SJSA1 (cell line): ENCODE data around the gene PLCB4. TPM values are rescaled to one million over a fixed set of nuclear protein-coding genes. Genes with fewer than 3 reads are reported as not detected.

Experiments
- DNase-seq, 2 experiments: peaks; one replicate each; pipeline ENCODE4 v3.0.0-alpha.2; 2015 to 2020; ENCODE audit warnings: low spot score in 2 of 2, low read depth in 1 of 2
- H3K27ac ChIP-seq: fragments of 250-450 bp; sonication (Bioruptor Pico); 2 replicates; pipeline ENCODE4 v1.5.1; 2020; ENCODE audit warnings: mild to moderate bottlenecking, moderate library complexity
- H3K27me3 ChIP-seq: fragments of 250-450 bp; sonication (Bioruptor Pico); replicated peaks from 2 replicates; pipeline ENCODE4 v1.5.1; 2020; ENCODE audit warnings: mild to moderate bottlenecking, moderate library complexity
- H3K36me3 ChIP-seq: fragments of 250-450 bp; sonication (Bioruptor Pico); 2 replicates; pipeline ENCODE4 v1.5.1; 2020; ENCODE audit warnings: mild to moderate bottlenecking
- H3K4me1 ChIP-seq: fragments of 250-450 bp; sonication (Bioruptor Pico); replicated peaks from 2 replicates; pipeline ENCODE4 v1.6.1; 2021; ENCODE audit warnings: mild to moderate bottlenecking
- H3K4me3 ChIP-seq: fragments of 250-450 bp; sonication (Bioruptor Pico); 2 replicates; pipeline ENCODE4 v1.5.1; 2020; ENCODE audit warnings: mild to moderate bottlenecking
- H3K9me3 ChIP-seq: fragments of 250-450 bp; sonication (Bioruptor Pico); replicated peaks from 2 replicates; pipeline ENCODE4 v1.5.1; 2020; ENCODE audit warnings: mild to moderate bottlenecking
- total RNA-seq: library from RNA; depleted of rRNA; stranded (reverse); fragments of >200 nt; shearing (Covaris generic); gene quantifications from 2 replicates; pipeline ENCODE4 v1.2.3, GENCODE V29; 2014

Gene PLCB4
- total RNA-seq, 1 experiment from 2014 or later = 9.3 TPM

GRCh38 chr20:9126527-9126926 is 57.6 kb downstream of the PLCB4 start:
- DNase-seq = no peak
- Histone ChIP-seq H3K27ac (no peak overlapping the region), H3K4me1 (no peaks in the 10 kb centered on the region), H3K27me3 (no peaks in the 10 kb centered on the region), H3K36me3 (no peaks in the 10 kb centered on the region), H3K4me3 (no peak overlapping the region), H3K9me3 (peaks cover 4% of the 10 kb centered on the region; the same call in 1 of the 2 replicates)

GRCh38 chr20:9128568-9128967 is 59.7 kb downstream of the PLCB4 start:
- Histone ChIP-seq H3K4me1 (no peaks in the 10 kb centered on the region), H3K27me3 (no peaks in the 10 kb centered on the region), H3K4me3 (no peak overlapping the region), H3K27ac (no peak overlapping the region), H3K36me3 (no peaks in the 10 kb centered on the region), H3K9me3 (peaks cover 6% of the 10 kb centered on the region; the same call in 1 of the 2 replicates)
- no peak for DNase-seq

GRCh38 chr20:9129756-9130155 is 60.9 kb downstream of the PLCB4 start:
- Histone ChIP-seq H3K36me3 (no peaks in the 10 kb centered on the region), H3K4me3 (no peak overlapping the region), H3K27ac (no peak overlapping the region), H3K27me3 (no peaks in the 10 kb centered on the region), H3K4me1 (no peaks in the 10 kb centered on the region), H3K9me3 (peaks cover 6% of the 10 kb centered on the region; the same call in 1 of the 2 replicates)
- DNase-seq = no peak

- H3K27ac ChIP-seq = no peak overlapping the region
- peaks cover 6% of the 10 kb centered on the region; the same call in 1 of the 2 replicates for H3K9me3 ChIP-seq
- DNase-seq = no peak
- no peaks in the 10 kb centered on the region for H3K4me1 ChIP-seq
- no peak overlapping the region for H3K4me3 ChIP-seq
- no peaks in the 10 kb centered on the region for H3K36me3 ChIP-seq
- H3K27me3 ChIP-seq = no peaks in the 10 kb centered on the region
These were observed 61.6 kb downstream of the PLCB4 start for GRCh38 chr20:9130521-9130920.

GRCh38 chr20:9131841-9132240 is 63.0 kb downstream of the PLCB4 start:
- Histone ChIP-seq H3K27ac (no peak overlapping the region), H3K4me1 (no peaks in the 10 kb centered on the region), H3K27me3 (no peaks in the 10 kb centered on the region), H3K36me3 (no peaks in the 10 kb centered on the region), H3K4me3 (no peak overlapping the region), H3K9me3 (peaks cover 6% of the 10 kb centered on the region; the same call in 1 of the 2 replicates)
- DNase-seq = no peak

GRCh38 chr20:9134346-9134745 is 65.5 kb downstream of the PLCB4 start:
- Histone ChIP-seq H3K27ac (no peak overlapping the region), H3K27me3 (no peaks in the 10 kb centered on the region), H3K4me1 (no peaks in the 10 kb centered on the region), H3K9me3 (peaks cover 6% of the 10 kb centered on the region; the same call in 1 of the 2 replicates), H3K36me3 (no peaks in the 10 kb centered on the region), H3K4me3 (no peak overlapping the region)
- no peak for DNase-seq

- no peak overlapping the region for H3K27ac ChIP-seq
- H3K36me3 ChIP-seq = no peaks in the 10 kb centered on the region
- no peak for DNase-seq
- no peak overlapping the region for H3K4me3 ChIP-seq
- no peaks in the 10 kb centered on the region for H3K4me1 ChIP-seq
- peaks cover 6% of the 10 kb centered on the region; the same call in 1 of the 2 replicates for H3K9me3 ChIP-seq
- no peaks in the 10 kb centered on the region for H3K27me3 ChIP-seq
These were observed 67.2 kb downstream of the PLCB4 start for GRCh38 chr20:9136114-9136513.

GRCh38 chr20:9137001-9137400 is 68.1 kb downstream of the PLCB4 start:
- Histone ChIP-seq H3K9me3 (0 out of 2 replicates have a peak, but pooled peaks cover under 1% of the 10 kb centered on the region), H3K4me1 (no peaks in the 10 kb centered on the region), H3K36me3 (no peaks in the 10 kb centered on the region), H3K27ac (no peak overlapping the region), H3K27me3 (no peaks in the 10 kb centered on the region), H3K4me3 (no peak overlapping the region)
- DNase-seq = no peak

GRCh38 chr20:9139106-9139833 is 70.4 kb downstream of the PLCB4 start:
- DNase-seq = no peak
- no peak overlapping the region for H3K4me3 ChIP-seq

GRCh38 chr20:9140162-9140760 is 71.4 kb downstream of the PLCB4 start:
- Histone ChIP-seq H3K4me1 (no peaks in the 10 kb centered on the region), H3K27me3 (no peaks in the 10 kb centered on the region), H3K36me3 (no peaks in the 10 kb centered on the region), H3K9me3 (no peaks in the 10 kb centered on the region), H3K4me3 (no peak overlapping the region), H3K27ac (no peak overlapping the region)
- DNase-seq = no peak

More at GRCh38 chr20:9139106-9139833, 70.4 kb downstream of the PLCB4 start:
- Histone ChIP-seq H3K4me1 (no peaks in the 10 kb centered on the region), H3K9me3 (no peaks in the 10 kb centered on the region), H3K27ac (no peak overlapping the region), H3K36me3 (no peaks in the 10 kb centered on the region), H3K27me3 (no peaks in the 10 kb centered on the region)

- H3K27ac ChIP-seq = no peak overlapping the region
- H3K27me3 ChIP-seq = no peaks in the 10 kb centered on the region
- no peaks in the 10 kb centered on the region for H3K4me1 ChIP-seq
- H3K36me3 ChIP-seq = no peaks in the 10 kb centered on the region
- no peaks in the 10 kb centered on the region for H3K9me3 ChIP-seq
- H3K4me3 ChIP-seq = no peak overlapping the region
- DNase-seq = no peak
These were observed 72.2 kb downstream of the PLCB4 start for GRCh38 chr20:9141070-9141469.

- H3K36me3 ChIP-seq = no peaks in the 10 kb centered on the region
- no peaks in the 10 kb centered on the region for H3K4me1 ChIP-seq
- no peaks in the 10 kb centered on the region for H3K27me3 ChIP-seq
- no peak overlapping the region for H3K27ac ChIP-seq
- no peak for DNase-seq
- no peaks in the 10 kb centered on the region for H3K9me3 ChIP-seq
- no peak overlapping the region for H3K4me3 ChIP-seq
These were observed 73.0 kb downstream of the PLCB4 start for GRCh38 chr20:9141921-9142320.

- Histone ChIP-seq H3K4me3 (no peak overlapping the region), H3K36me3 (no peaks in the 10 kb centered on the region), H3K27me3 (no peaks in the 10 kb centered on the region), H3K4me1 (no peaks in the 10 kb centered on the region; the same call in 1 of the 2 replicates), H3K27ac (no peak overlapping the region), H3K9me3 (no peaks in the 10 kb centered on the region)
- DNase-seq = no peak
These were observed 73.9 kb downstream of the PLCB4 start for GRCh38 chr20:9142809-9143208.

GRCh38 chr20:9143926-9144325 is 75.0 kb downstream of the PLCB4 start:
- no peak overlapping the region for H3K4me3 ChIP-seq
- H3K4me1 ChIP-seq = no peaks in the 10 kb centered on the region; the same call in 1 of the 2 replicates
- no peaks in the 10 kb centered on the region for H3K36me3 ChIP-seq
- DNase-seq = no peak
- H3K27ac ChIP-seq = no peak overlapping the region
- H3K9me3 ChIP-seq = no peaks in the 10 kb centered on the region
- H3K27me3 ChIP-seq = no peaks in the 10 kb centered on the region
